Smooth muscle cell (in vitro differentiated cells): Measurements from ENCODE around the gene TRAP1. TPM values are rescaled to one million over a fixed set of nuclear protein-coding genes. Genes with fewer than 3 reads are reported as not detected.

Experiments
- DNase-seq: peaks from one replicate; lab custom pipeline; 2025; ENCODE audit not compliant: unreplicated experiment; lab: John Stamatoyannopoulos, UW
- H2AFZ ChIP-seq: fragments of 200-600 bp; sonication (generic); 2 replicates; pipeline ENCODE4 v1.6.0; 2016; ENCODE audit warnings: antibody characterized with exemption, low read depth, mild to moderate bottlenecking
- H3F3A ChIP-seq: fragments of 200-600 bp; sonication (generic); 2 replicates; pipeline ENCODE4 v1.6.0; 2017; ENCODE audit warnings: antibody characterized with exemption, low read depth
- H3K27ac ChIP-seq: fragments of 200-600 bp; sonication (generic); 2 replicates; pipeline ENCODE4 v1.5.1; 2016; ENCODE audit warnings: low read depth, mild to moderate bottlenecking
- H3K27me3 ChIP-seq: fragments of 200-600 bp; sonication (generic); 2 replicates; pipeline ENCODE4 v1.6.1; 2016; ENCODE audit warnings: low read depth, mild to moderate bottlenecking
- H3K36me3 ChIP-seq: fragments of 200-600 bp; sonication (generic); 2 replicates; pipeline ENCODE4 v1.5.1; 2016; ENCODE audit warnings: low read depth
- H3K4me1 ChIP-seq: fragments of 200-600 bp; sonication (generic); 2 replicates; pipeline ENCODE4 v1.5.1; 2016; ENCODE audit warnings: low read depth
- H3K4me2 ChIP-seq: fragments of 200-600 bp; sonication (generic); 2 replicates; pipeline ENCODE4 v1.6.0; 2016; ENCODE audit warnings: mild to moderate bottlenecking
- H3K4me3 ChIP-seq: fragments of 200-600 bp; sonication (generic); 2 replicates; pipeline ENCODE4 v1.5.1; 2016; ENCODE audit warnings: mild to moderate bottlenecking
- H3K79me2 ChIP-seq: fragments of 200-600 bp; sonication (generic); 2 replicates; pipeline ENCODE4 v1.6.0; 2016; ENCODE audit warnings: low read depth, mild to moderate bottlenecking
- H3K9ac ChIP-seq: fragments of 200-600 bp; sonication (generic); 2 replicates; pipeline ENCODE4 v1.6.0; 2016; ENCODE audit warnings: low read depth
- H3K9me3 ChIP-seq: fragments of 200-600 bp; sonication (generic); replicated peaks from 2 replicates; pipeline ENCODE4 v1.5.1; 2016; ENCODE audit warnings: low read depth
- H4K20me1 ChIP-seq: fragments of 200-600 bp; sonication (generic); 2 replicates; pipeline ENCODE4 v1.6.0; 2016; ENCODE audit warnings: low read depth
- CTCF ChIP-seq: fragments of 200-600 bp; sonication (generic); IDR thresholded peaks from 2 replicates; pipeline ENCODE4 v1.5.1; 2017; ENCODE audit warnings: borderline replicate concordance, mild to moderate bottlenecking, antibody characterized with exemption; ENCODE audit not compliant: insufficient read depth, poor library complexity, severe bottlenecking
- WGBS: methylation state at CpG from one replicate; pipeline ENCODE4 v1.1.7; 2016; ENCODE audit warnings: low lambda C conversion rate; 5-methylcytosine and 5-hydroxymethylcytosine counted together
- polyA plus RNA-seq: library from polyadenylated mRNA; unstranded; fragments of >200 nt; fragmentation: Nextera tagmentation; extraction: Ambion mirVana; gene quantifications from 2 replicates; pipeline ENCODE4 v1.2.1, GENCODE V29; 2016
- total RNA-seq: library from RNA; depleted of rRNA; stranded (reverse); fragments of >200 nt; gene quantifications from 2 replicates; pipeline ENCODE4 v1.2.3, GENCODE V29; 2014

The TRAP1 gene
- total and polyA plus RNA-seq, 2 experiments from 2014 or later, result 37.7 to 46.6 TPM

- Histone ChIP-seq H3F3A (no peaks in the 10 kb centered on the region), H4K20me1 (peaks cover 25% of the 10 kb centered on the region), H3K79me2 (peaks cover 14% of the 10 kb centered on the region), H3K4me1 (no peaks in the 10 kb centered on the region), H3K4me2 (no peak overlapping the region), H3K27ac (no peak overlapping the region), H3K9me3 (no peaks in the 10 kb centered on the region), H3K9ac (no peak overlapping the region), H3K27me3 (no peaks in the 10 kb centered on the region), H2AFZ (no peak overlapping the region), H3K36me3 (peaks cover 14% of the 10 kb centered on the region), H3K4me3 (no peak overlapping the region)
- DNase-seq, result no peak
- WGBS, result 95% methylated on average over 13 of the region's 13 CpGs
- no peak for TF ChIP-seq CTCF
Measured at GRCh38 chr16:3745751-3746355, 28.5 kb upstream of the TRAP1 start.

GRCh38 chr16:3744018-3744417 is 26.7 kb upstream of the TRAP1 start:
- 98% methylated on average over 7 of the region's 7 CpGs for WGBS
- Histone ChIP-seq H2AFZ (no peak overlapping the region), H3K36me3 (peaks cover 10% of the 10 kb centered on the region), H3K27me3 (no peaks in the 10 kb centered on the region), H3K27ac (no peak overlapping the region), H3K79me2 (peaks cover 4% of the 10 kb centered on the region), H3K4me2 (no peak overlapping the region), H3K9ac (no peak overlapping the region), H3K9me3 (no peaks in the 10 kb centered on the region), H3K4me3 (no peak overlapping the region), H4K20me1 (peaks cover 20% of the 10 kb centered on the region), H3F3A (no peaks in the 10 kb centered on the region), H3K4me1 (no peaks in the 10 kb centered on the region)
- TF ChIP-seq CTCF, result no peak
- DNase-seq, result no peak

- H3K4me1 ChIP-seq, result no peaks in the 10 kb centered on the region
- H3K4me3 ChIP-seq, result no peak overlapping the region
- no peak overlapping the region for H2AFZ ChIP-seq
- no peak for DNase-seq
- no peak for TF ChIP-seq CTCF
- H3K27ac ChIP-seq, result no peak overlapping the region
- peaks cover 24% of the 10 kb centered on the region for H4K20me1 ChIP-seq
- no peaks in the 10 kb centered on the region for H3K27me3 ChIP-seq
- no peaks in the 10 kb centered on the region for H3F3A ChIP-seq
- no peaks in the 10 kb centered on the region for H3K9me3 ChIP-seq
- H3K9ac ChIP-seq, result no peak overlapping the region
- peaks cover 4% of the 10 kb centered on the region for H3K79me2 ChIP-seq
- WGBS, result 98% methylated on average over 16 of the region's 16 CpGs
- H3K36me3 ChIP-seq, result peaks cover 13% of the 10 kb centered on the region
- H3K4me2 ChIP-seq, result no peak overlapping the region
Measured at GRCh38 chr16:3740934-3741333, 23.6 kb upstream of the TRAP1 start.

- Histone ChIP-seq H3K4me2 (no peak overlapping the region), H3K36me3 (peaks cover 19% of the 10 kb centered on the region), H3F3A (no peaks in the 10 kb centered on the region), H3K79me2 (peaks cover 4% of the 10 kb centered on the region), H3K9ac (no peak overlapping the region), H3K27ac (no peak overlapping the region), H3K4me1 (no peaks in the 10 kb centered on the region), H3K4me3 (no peak overlapping the region), H2AFZ (no peak overlapping the region), H4K20me1 (peaks cover 19% of the 10 kb centered on the region), H3K9me3 (no peaks in the 10 kb centered on the region), H3K27me3 (no peaks in the 10 kb centered on the region)
- DNase-seq, result no peak
- no peak for TF ChIP-seq CTCF
- WGBS, result 96% methylated on average over 14 of the region's 14 CpGs
Measured at GRCh38 chr16:3740186-3740585, 22.9 kb upstream of the TRAP1 start.
